ENCODE measurements around the gene MAPK1IP1L. TPM values are rescaled to one million over a fixed set of nuclear protein-coding genes. Genes with fewer than 3 reads are reported as not detected.

MAPK1IP1L gene
- total and polyA plus RNA-seq, 2 of the 13 experiments (the other 11 are each of a cell fraction or from before 2014, with no cell fraction given), result 27.8 to 68.4 TPM

GRCh38 chr14:55103005-55103640 is 51.7 kb downstream of the MAPK1IP1L start (continued):
- TF ChIP-seq ZBTB40 (IDR thresholded peaks at IDR 0.05) (no peak), ZBTB40 (CRISPR knock-in tag; IDR thresholded peaks at IDR 0.05) (peak; percentile 67), ZNF3 (CRISPR knock-in tag; IDR thresholded peaks at IDR 0.05) (no peak), PHF5A (CRISPR knock-in tag; IDR thresholded peaks at IDR 0.05; ENCODE audit: low read depth, unreplicated experiment) (peak; percentile 61), MIER3 (CRISPR knock-in tag; IDR thresholded peaks at IDR 0.05; ENCODE audit: borderline replicate concordance) (peak; percentile 40; the same call in 1 of the 2 replicates), CEBPB (IDR thresholded peaks at IDR 0.05; ENCODE audit: borderline replicate concordance, low read depth, low read length) (no peak), SALL2 (CRISPR knock-in tag; IDR thresholded peaks at IDR 0.05) (no peak), ELF4 (CRISPR knock-in tag; IDR thresholded peaks at IDR 0.05; ENCODE audit: borderline replicate concordance) (0 out of 2 replicates have a peak, but pooled peaks have one; percentile 14), SMC3 (IDR thresholded peaks at IDR 0.05; ENCODE audit: low read length) (0 out of 2 replicates have a peak, but pooled peaks have one; percentile 32)
- TF ChIP-seq, protein P1, sequence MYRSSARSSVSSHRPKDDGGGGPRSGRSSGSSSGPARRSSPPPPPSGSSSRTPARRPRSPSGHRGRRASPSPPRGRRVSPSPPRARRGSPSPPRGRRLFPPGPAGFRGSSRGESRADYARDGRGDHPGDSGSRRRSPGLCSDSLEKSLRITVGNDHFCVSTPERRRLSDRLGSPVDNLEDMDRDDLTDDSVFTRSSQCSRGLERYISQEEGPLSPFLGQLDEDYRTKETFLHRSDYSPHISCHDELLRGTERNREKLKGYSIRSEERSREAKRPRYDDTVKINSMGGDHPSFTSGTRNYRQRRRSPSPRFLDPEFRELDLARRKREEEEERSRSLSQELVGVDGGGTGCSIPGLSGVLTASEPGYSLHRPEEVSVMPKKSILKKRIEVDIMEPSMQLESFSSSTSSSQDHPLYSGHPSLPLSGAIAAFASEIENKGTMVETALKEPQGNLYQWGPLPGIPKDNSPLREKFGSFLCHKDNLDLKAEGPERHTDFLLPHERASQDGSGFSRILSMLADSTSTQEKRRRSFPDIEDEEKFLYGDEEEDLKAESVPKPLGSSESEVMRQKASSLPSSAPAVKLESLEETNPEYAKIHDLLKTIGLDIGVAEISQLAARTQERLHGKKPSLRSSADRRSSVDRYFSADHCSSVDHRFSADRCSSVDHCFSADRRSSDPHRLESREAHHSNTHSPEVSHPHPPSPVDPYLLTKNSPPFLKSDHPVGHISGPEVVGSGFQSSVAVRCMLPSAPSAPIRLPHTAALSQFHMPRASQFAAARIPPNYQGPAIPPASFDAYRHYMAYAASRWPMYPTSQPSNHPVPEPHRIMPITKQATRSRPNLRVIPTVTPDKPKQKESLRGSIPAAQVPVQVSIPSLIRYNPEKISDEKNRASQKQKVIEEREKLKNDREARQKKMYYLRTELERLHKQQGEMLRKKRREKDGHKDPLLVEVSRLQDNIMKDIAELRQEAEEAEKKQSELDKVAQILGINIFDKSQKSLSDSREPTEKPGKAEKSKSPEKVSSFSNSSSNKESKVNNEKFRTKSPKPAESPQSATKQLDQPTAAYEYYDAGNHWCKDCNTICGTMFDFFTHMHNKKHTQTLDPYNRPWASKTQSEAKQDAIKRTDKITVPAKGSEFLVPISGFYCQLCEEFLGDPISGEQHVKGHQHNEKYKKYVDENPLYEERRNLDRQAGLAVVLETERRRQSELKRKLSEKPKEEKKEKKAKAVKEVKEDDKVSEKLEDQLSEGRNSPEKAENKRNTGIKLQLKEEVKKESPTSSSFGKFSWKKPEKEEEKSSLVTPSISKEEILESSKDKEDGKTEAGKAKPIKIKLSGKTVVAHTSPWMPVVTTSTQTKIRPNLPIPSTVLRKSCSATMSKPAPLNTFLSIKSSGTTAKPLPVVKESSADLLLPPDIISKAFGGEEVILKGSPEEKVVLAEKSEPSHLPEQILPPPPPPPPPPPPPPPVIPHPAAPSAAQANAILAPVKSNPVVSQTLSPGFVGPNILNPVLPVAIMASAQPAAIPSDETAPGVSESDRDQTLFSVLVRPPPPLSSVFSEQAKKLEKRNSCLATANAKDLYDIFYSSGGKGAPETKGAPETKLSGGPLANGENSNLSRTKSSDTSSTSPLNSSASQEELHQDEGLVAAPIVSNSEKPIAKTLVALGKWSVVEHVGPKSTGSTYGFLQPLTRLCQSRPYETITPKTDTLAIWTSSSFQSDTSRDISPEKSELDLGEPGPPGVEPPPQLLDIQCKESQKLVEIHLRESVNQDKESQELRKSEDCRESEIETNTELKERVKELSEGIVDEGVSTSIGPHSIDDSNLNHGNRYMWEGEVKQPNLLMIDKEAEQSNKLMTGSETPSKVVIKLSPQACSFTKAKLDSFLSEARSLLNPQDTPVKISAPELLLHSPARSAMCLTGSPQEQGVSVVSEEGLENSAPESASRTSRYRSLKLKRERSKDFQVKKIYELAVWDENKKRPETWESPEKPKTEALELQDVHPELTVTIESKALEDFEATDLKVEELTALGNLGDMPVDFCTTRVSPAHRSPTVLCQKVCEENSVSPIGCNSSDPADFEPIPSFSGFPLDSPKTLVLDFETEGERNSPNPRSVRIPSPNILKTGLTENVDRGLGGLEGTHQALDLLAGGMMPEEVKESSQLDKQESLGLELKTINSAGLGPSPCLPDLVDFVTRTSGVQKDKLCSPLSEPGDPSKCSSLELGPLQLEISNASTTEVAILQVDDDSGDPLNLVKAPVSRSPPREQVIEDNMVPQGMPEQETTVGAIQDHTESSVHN (CRISPR knock-in tag; IDR thresholded peaks at IDR 0.05), result no peak
- TF ChIP-seq, protein P2, sequence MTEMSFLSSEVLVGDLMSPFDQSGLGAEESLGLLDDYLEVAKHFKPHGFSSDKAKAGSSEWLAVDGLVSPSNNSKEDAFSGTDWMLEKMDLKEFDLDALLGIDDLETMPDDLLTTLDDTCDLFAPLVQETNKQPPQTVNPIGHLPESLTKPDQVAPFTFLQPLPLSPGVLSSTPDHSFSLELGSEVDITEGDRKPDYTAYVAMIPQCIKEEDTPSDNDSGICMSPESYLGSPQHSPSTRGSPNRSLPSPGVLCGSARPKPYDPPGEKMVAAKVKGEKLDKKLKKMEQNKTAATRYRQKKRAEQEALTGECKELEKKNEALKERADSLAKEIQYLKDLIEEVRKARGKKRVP (CRISPR knock-in tag; IDR thresholded peaks at IDR 0.05), result no peak

Data from HepG2 (cell line).